ENCODE measurements around the gene SPEF2.

SPEF2 gene

GRCh38 chr5:35776757-35777156, 159.1 kb downstream of the SPEF2 start:
- in situ Hi-C loops (cut with HindIII; ENCODE audit: low sequenced_read_pairs), result no loop called here

GRCh38 chr5:35777358-35778087, 159.9 kb downstream of the SPEF2 start:
- in situ Hi-C loops (cut with HindIII; ENCODE audit: low sequenced_read_pairs), result no loop called here

- in situ Hi-C loops (cut with HindIII; ENCODE audit: low sequenced_read_pairs), result no loop called here
Measured at GRCh38 chr5:35778259-35778769, 160.7 kb downstream of the SPEF2 start.

GRCh38 chr5:35780236-35780635, 162.6 kb downstream of the SPEF2 start:
- in situ Hi-C loops (cut with HindIII; ENCODE audit: low sequenced_read_pairs), result no loop called here

- in situ Hi-C loops (cut with HindIII; ENCODE audit: low sequenced_read_pairs), result no loop called here
Measured at GRCh38 chr5:35781181-35781790, 163.6 kb downstream of the SPEF2 start.

- in situ Hi-C loops (cut with HindIII; ENCODE audit: low sequenced_read_pairs), result no loop called here
Measured at GRCh38 chr5:35783551-35783950, 165.9 kb downstream of the SPEF2 start.

- in situ Hi-C loops (cut with HindIII; ENCODE audit: low sequenced_read_pairs), result no loop called here
Measured at GRCh38 chr5:35785601-35786085, 168.0 kb downstream of the SPEF2 start.

- in situ Hi-C loops (cut with HindIII; ENCODE audit: low sequenced_read_pairs), result no loop called here
Measured at GRCh38 chr5:35788724-35789123, 171.1 kb downstream of the SPEF2 start.

GRCh38 chr5:35789732-35790456, 172.2 kb downstream of the SPEF2 start:
- in situ Hi-C loops (cut with HindIII; ENCODE audit: low sequenced_read_pairs), result no loop called here

GRCh38 chr5:35790457-35790822, 172.8 kb downstream of the SPEF2 start:
- in situ Hi-C loops (cut with HindIII; ENCODE audit: low sequenced_read_pairs), result no loop called here

- in situ Hi-C loops (cut with HindIII; ENCODE audit: low sequenced_read_pairs), result no loop called here
Measured at GRCh38 chr5:35794328-35794619, 176.6 kb downstream of the SPEF2 start.

GRCh38 chr5:35794684-35795375, 177.2 kb downstream of the SPEF2 start:
- in situ Hi-C loops (cut with HindIII; ENCODE audit: low sequenced_read_pairs), result no loop called here

GRCh38 chr5:35799181-35799580, 181.5 kb downstream of the SPEF2 start:
- in situ Hi-C loops (cut with HindIII; ENCODE audit: low sequenced_read_pairs), result no loop called here

- in situ Hi-C loops (cut with HindIII; ENCODE audit: low sequenced_read_pairs), result no loop called here
Measured at GRCh38 chr5:35799753-35800152, 182.1 kb downstream of the SPEF2 start.

- in situ Hi-C loops (cut with HindIII; ENCODE audit: low sequenced_read_pairs), result no loop called here
Measured at GRCh38 chr5:35803191-35803651, 185.6 kb downstream of the SPEF2 start.

- in situ Hi-C loops (cut with HindIII; ENCODE audit: low sequenced_read_pairs), result no loop called here
Measured at GRCh38 chr5:35804201-35804653, 186.6 kb downstream of the SPEF2 start.

GRCh38 chr5:35804841-35805240, 187.2 kb downstream of the SPEF2 start:
- in situ Hi-C loops (cut with HindIII; ENCODE audit: low sequenced_read_pairs), result no loop called here

- in situ Hi-C loops (cut with HindIII; ENCODE audit: low sequenced_read_pairs), result no loop called here
Measured at GRCh38 chr5:35810601-35811000, 192.9 kb downstream of the SPEF2 start.

- in situ Hi-C loops (cut with HindIII; ENCODE audit: low sequenced_read_pairs), result no loop called here
Measured at GRCh38 chr5:35811108-35811741, 193.6 kb downstream of the SPEF2 start.

GRCh38 chr5:35813521-35813920, 195.9 kb downstream of the SPEF2 start:
- in situ Hi-C loops (cut with HindIII; ENCODE audit: low sequenced_read_pairs), result no loop called here
